Tibial nerve (tissue), 4 donors: Measurements from ENCODE around the gene TRHDE.

Experiments
- EP300 ChIP-seq, 2 donors: sonication (generic); formaldehyde crosslinking; IDR thresholded peaks; one replicate each; pipeline ENCODE4 v1.6.1; 2017; ENCODE audit warnings: antibody characterized with exemption in 2 of 2, mild to moderate bottlenecking in 1 of 2
- POLR2A ChIP-seq, 2 donors: fragments of 450-650 bp; IDR thresholded peaks; one replicate each; pipeline ENCODE4 v1.6.1; 2017; ENCODE audit warnings: antibody characterized with exemption in 2 of 2, mild to moderate bottlenecking in 2 of 2, moderate library complexity in 2 of 2
- TF ChIP-seq, protein P1 (sequence below), 5 experiments: fragments of 200-600 bp in 3 of 5; fragments of 450-650 bp in 2 of 5; sonication (generic) in 3 of 5; IDR thresholded peaks; one replicate each; pipeline ENCODE4 v1.5.1; 2016 to 2019; ENCODE audit warnings: antibody characterized with exemption in 5 of 5, mild to moderate bottlenecking in 3 of 5, moderate library complexity in 2 of 5

DNA sequence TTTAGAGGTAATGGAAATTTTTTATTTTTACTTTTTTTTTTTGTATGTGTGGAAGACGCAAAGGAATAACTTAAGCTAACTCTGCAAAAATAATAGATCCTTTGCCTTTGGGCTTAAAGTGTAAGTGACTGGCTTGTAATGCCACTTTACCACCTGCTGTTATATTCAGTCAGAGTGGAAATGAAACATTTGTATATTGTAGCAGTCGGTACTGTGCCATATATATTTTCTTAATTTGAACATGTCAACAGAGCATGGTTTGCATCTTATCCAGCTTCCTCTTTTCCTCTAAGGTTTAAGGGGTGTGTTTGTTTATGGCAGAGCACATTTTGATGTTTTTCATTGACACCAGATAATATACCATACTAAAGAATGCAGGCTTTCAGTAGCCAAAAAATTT lies 176.6 kb downstream of the TRHDE start:
- TF ChIP-seq, protein P1, sequence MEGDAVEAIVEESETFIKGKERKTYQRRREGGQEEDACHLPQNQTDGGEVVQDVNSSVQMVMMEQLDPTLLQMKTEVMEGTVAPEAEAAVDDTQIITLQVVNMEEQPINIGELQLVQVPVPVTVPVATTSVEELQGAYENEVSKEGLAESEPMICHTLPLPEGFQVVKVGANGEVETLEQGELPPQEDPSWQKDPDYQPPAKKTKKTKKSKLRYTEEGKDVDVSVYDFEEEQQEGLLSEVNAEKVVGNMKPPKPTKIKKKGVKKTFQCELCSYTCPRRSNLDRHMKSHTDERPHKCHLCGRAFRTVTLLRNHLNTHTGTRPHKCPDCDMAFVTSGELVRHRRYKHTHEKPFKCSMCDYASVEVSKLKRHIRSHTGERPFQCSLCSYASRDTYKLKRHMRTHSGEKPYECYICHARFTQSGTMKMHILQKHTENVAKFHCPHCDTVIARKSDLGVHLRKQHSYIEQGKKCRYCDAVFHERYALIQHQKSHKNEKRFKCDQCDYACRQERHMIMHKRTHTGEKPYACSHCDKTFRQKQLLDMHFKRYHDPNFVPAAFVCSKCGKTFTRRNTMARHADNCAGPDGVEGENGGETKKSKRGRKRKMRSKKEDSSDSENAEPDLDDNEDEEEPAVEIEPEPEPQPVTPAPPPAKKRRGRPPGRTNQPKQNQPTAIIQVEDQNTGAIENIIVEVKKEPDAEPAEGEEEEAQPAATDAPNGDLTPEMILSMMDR (IDR thresholded peaks at IDR 0.05) = no peak
- TF ChIP-seq POLR2A (IDR thresholded peaks at IDR 0.05) (no peak), EP300 (IDR thresholded peaks at IDR 0.05) (no peak)
